Measurements from ENCODE around the gene EML6.

Gene EML6

DNA sequence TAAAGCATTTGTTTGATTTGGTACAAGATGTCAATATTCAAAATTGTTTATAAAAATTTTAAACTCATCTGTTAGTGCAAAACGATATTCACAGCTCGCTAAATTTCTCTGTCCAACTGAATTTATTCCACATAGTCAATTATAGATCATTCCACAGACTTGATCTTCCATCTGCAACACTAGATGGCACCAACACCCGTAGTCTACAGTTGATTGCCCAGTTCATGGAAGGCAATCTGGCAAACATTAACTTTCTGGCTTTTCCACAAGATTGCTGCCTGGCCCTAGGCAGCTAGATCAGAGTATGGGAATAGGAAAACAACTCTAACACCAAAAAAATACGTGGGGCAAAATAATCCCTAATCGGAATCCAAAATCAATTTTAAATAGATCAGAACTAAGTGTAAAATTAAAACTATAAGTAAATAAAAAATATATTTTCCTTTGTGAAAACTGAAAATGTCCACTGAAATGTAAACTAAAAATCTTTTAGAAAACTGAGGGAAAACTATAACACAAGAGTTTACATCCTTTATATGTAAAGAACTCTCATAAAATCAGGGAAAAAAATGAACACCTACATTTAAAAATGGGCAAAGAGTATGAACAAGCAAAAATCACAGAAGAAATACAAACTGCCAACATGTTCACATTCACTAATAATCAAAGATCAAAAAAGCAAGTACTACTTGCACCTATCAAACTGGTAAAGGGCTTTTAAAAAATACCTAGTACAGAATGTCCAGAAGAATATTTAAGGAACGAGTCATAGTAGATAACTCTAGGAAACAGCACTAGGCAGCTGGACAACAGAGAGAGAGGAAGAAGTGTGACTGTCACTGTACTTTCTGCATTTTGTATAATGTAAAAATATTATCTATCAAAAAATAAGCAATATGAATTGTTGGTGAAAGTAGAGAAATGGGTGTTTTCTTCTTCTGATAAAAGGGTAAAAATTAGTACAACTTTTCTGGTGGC is 291.8 kb downstream of the EML6 start:
- H3K4me2 ChIP-seq (ENCODE audit: insufficient read depth, low read length, poor library complexity, severe bottlenecking), result no peak overlapping the region
- no peak overlapping the region for H2BK120ac ChIP-seq (ENCODE audit: low read depth, low read length)
- H4K8ac ChIP-seq (ENCODE audit: low read depth, low read length), result no peak overlapping the region
- H3K9ac ChIP-seq (ENCODE audit: low read depth, low read length, poor library complexity), result no peak overlapping the region
- H2AK5ac ChIP-seq (ENCODE audit: low read depth, low read length), result no peak overlapping the region
- H3K4ac ChIP-seq (ENCODE audit: low read length), result no peak overlapping the region
- no peak for DNase-seq (ENCODE audit: low spot score)
- H3K4me3 ChIP-seq (ENCODE audit: low read length in 2 of 2), result no peak overlapping the region
- peaks cover 0 to 51% of the 10 kb centered on the region in 2 donors for H3K36me3 ChIP-seq (replicated peaks in 1 of 2; ENCODE audit: control insufficient read depth in 2 of 2, insufficient read depth in 2 of 2, low read length in 2 of 2)
- no peak overlapping the region for H4K91ac ChIP-seq (ENCODE audit: low read depth, low read length, poor library complexity)
- no peak overlapping the region for H3K18ac ChIP-seq (ENCODE audit: low read length)
- no peak overlapping the region for H2BK15ac ChIP-seq (ENCODE audit: low read length)
- H2BK12ac ChIP-seq (ENCODE audit: low read length), result no peak overlapping the region
- no CpG with 5 or more reads among the region's 6 CpGs for WGBS, 2 donors (ENCODE audit: extremely low coverage in 2 of 2, insufficient read length in 2 of 2, insufficient replicate concordance in 1 of 2)
- no peaks in the 10 kb centered on the region for H3K27me3 ChIP-seq (ENCODE audit: control insufficient read depth in 3 of 3, insufficient read depth in 3 of 3, low read depth in 1 of 3, low read length in 3 of 3)
- no peak overlapping the region for H3K27ac ChIP-seq (replicated peaks; ENCODE audit: low read length)
- H3K9me3 ChIP-seq (replicated peaks in 1 of 2; ENCODE audit: control insufficient read depth in 2 of 2, insufficient read depth in 1 of 2, low read depth in 1 of 2, low read length in 2 of 2), result peaks cover 0 to 43% of the 10 kb centered on the region in 2 donors
- H2AFZ ChIP-seq (ENCODE audit: low read length), result no peak overlapping the region
- H3K14ac ChIP-seq (ENCODE audit: low read length), result no peak overlapping the region
- H3K23ac ChIP-seq (ENCODE audit: low read depth, low read length, poor library complexity), result no peak overlapping the region
- no peak overlapping the region for H2BK5ac ChIP-seq (ENCODE audit: low read length)
- H3K79me1 ChIP-seq (ENCODE audit: low read depth, low read length), result no peaks in the 10 kb centered on the region
- H3K4me1 ChIP-seq (ENCODE audit: control insufficient read depth in 2 of 2, insufficient read depth in 1 of 2, low read depth in 1 of 2, low read length in 2 of 2), result peaks cover 2 to 12% of the 10 kb centered on the region in 2 donors

DNA sequence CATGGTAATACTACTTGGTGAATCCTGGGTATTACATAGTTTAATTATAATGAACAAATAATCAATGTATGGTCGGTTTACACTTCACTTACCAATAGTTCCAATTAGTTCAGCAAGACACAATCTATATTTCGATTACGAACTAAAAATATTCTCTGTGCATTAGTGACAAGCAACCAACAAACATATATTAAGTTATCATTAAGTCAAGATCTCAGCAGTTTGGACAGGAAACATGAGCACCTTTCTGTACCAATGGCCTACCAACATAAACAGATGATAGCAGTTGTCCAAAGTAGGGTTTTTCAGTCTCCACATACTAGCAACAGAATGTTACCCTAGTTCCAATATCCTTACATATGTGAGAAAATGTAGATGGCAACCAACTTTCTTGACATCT is 294.0 kb downstream of the EML6 start:
- H3K4me2 ChIP-seq (ENCODE audit: insufficient read depth, low read length, poor library complexity, severe bottlenecking), result no peak overlapping the region
- H3K4ac ChIP-seq (ENCODE audit: low read length), result no peak overlapping the region
- H3K14ac ChIP-seq (ENCODE audit: low read length), result no peak overlapping the region
- no peak overlapping the region for H2AK5ac ChIP-seq (ENCODE audit: low read depth, low read length)
- H2BK5ac ChIP-seq (ENCODE audit: low read length), result no peak overlapping the region
- no CpG with 5 or more reads among the region's 3 CpGs for WGBS, 2 donors (ENCODE audit: extremely low coverage in 2 of 2, insufficient read length in 2 of 2, insufficient replicate concordance in 1 of 2)
- DNase-seq (ENCODE audit: low spot score), result no peak
- H2BK12ac ChIP-seq (ENCODE audit: low read length), result no peak overlapping the region
- H3K4me3 ChIP-seq (ENCODE audit: low read length in 2 of 2), result no peak overlapping the region
- no peak overlapping the region for H3K23ac ChIP-seq (ENCODE audit: low read depth, low read length, poor library complexity)
- no peak overlapping the region for H3K27ac ChIP-seq (replicated peaks; ENCODE audit: low read length)
- peaks cover 0 to 6% of the 10 kb centered on the region in 2 donors for H3K4me1 ChIP-seq (ENCODE audit: control insufficient read depth in 2 of 2, insufficient read depth in 1 of 2, low read depth in 1 of 2, low read length in 2 of 2)
- no peak overlapping the region for H3K9ac ChIP-seq (ENCODE audit: low read depth, low read length, poor library complexity)
- no peak overlapping the region for H3K18ac ChIP-seq (ENCODE audit: low read length)
- no peak overlapping the region for H4K91ac ChIP-seq (ENCODE audit: low read depth, low read length, poor library complexity)
- no peak overlapping the region for H2BK120ac ChIP-seq (ENCODE audit: low read depth, low read length)
- H4K8ac ChIP-seq (ENCODE audit: low read depth, low read length), result no peak overlapping the region
- peaks cover 0 to 55% of the 10 kb centered on the region in 2 donors for H3K9me3 ChIP-seq (replicated peaks in 1 of 2; ENCODE audit: control insufficient read depth in 2 of 2, insufficient read depth in 1 of 2, low read depth in 1 of 2, low read length in 2 of 2)
- H3K79me1 ChIP-seq (ENCODE audit: low read depth, low read length), result peaks cover under 1% of the 10 kb centered on the region
- H2AFZ ChIP-seq (ENCODE audit: low read length), result no peak overlapping the region
- no peak overlapping the region for H2BK15ac ChIP-seq (ENCODE audit: low read length)
- no peaks in the 10 kb centered on the region for H3K27me3 ChIP-seq (ENCODE audit: control insufficient read depth in 3 of 3, insufficient read depth in 3 of 3, low read depth in 1 of 3, low read length in 3 of 3)
- H3K36me3 ChIP-seq (replicated peaks in 1 of 2; ENCODE audit: control insufficient read depth in 2 of 2, insufficient read depth in 2 of 2, low read length in 2 of 2), result peaks cover 0 to 69% of the 10 kb centered on the region in 2 donors

DNA sequence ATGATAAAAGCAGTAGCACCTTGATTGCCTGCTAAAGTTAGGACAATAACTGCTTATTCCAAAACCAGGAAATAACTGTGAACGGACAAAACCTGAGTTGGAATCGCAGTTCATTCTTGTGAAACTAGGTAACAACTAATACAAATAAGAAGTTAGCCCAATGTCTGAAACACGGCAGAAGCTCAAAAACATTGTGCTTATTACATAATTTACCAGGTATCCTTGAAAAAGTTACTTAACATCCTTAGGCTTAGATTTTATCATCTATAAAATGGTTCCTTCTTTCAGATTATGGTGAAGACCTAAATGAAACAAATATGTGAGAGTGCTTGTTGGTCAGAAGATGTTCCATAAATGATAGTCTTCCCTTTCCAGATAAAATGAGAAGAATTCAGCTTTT is 294.4 kb downstream of the EML6 start:
- peaks cover 0 to 3% of the 10 kb centered on the region in 2 donors for H3K4me1 ChIP-seq (ENCODE audit: control insufficient read depth in 2 of 2, insufficient read depth in 1 of 2, low read depth in 1 of 2, low read length in 2 of 2)

DNA sequence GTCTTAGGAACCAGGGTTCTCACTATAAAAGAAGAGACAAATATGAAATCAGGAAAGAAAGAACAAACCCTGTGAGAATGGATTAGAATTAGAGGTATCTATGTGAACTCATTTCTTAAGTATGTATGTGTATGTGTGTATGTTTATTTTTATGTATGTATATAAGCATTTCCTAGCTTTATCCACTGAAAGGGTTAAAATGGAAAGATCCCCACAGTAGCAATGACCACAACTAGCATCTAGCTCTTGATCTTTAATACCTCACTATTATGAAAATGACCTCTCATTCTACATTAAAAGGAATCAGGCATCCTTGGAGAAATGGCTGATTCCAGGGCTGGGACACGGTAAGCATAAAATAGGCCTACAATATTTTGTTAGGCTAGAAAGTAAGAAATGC is 295.2 kb downstream of the EML6 start:
- DNase-seq (ENCODE audit: low spot score), result no peak
- no peaks in the 10 kb centered on the region for H3K4me1 ChIP-seq (ENCODE audit: control insufficient read depth in 2 of 2, insufficient read depth in 1 of 2, low read depth in 1 of 2, low read length in 2 of 2)
- no peak overlapping the region for H3K9ac ChIP-seq (ENCODE audit: low read depth, low read length, poor library complexity)
- H3K27ac ChIP-seq (replicated peaks; ENCODE audit: low read length), result no peak overlapping the region
- no peak overlapping the region for H3K4ac ChIP-seq (ENCODE audit: low read length)
- H3K27me3 ChIP-seq (ENCODE audit: control insufficient read depth in 3 of 3, insufficient read depth in 3 of 3, low read depth in 1 of 3, low read length in 3 of 3), result no peaks in the 10 kb centered on the region
- no peak overlapping the region for H2AFZ ChIP-seq (ENCODE audit: low read length)
- WGBS, 2 donors (ENCODE audit: extremely low coverage in 2 of 2, insufficient read length in 2 of 2, insufficient replicate concordance in 1 of 2), result no CpG with 5 or more reads among the region's 1 CpG
- no peak overlapping the region for H2AK5ac ChIP-seq (ENCODE audit: low read depth, low read length)
- peaks cover 0 to 81% of the 10 kb centered on the region in 2 donors for H3K36me3 ChIP-seq (replicated peaks in 1 of 2; ENCODE audit: control insufficient read depth in 2 of 2, insufficient read depth in 2 of 2, low read length in 2 of 2)
- H3K18ac ChIP-seq (ENCODE audit: low read length), result no peak overlapping the region
- peaks cover 0 to 55% of the 10 kb centered on the region in 2 donors for H3K9me3 ChIP-seq (replicated peaks in 1 of 2; ENCODE audit: control insufficient read depth in 2 of 2, insufficient read depth in 1 of 2, low read depth in 1 of 2, low read length in 2 of 2)
- no peak overlapping the region for H2BK12ac ChIP-seq (ENCODE audit: low read length)
- no peak overlapping the region for H3K4me3 ChIP-seq (ENCODE audit: low read length in 2 of 2)
- no peak overlapping the region for H3K4me2 ChIP-seq (ENCODE audit: insufficient read depth, low read length, poor library complexity, severe bottlenecking)
- no peak overlapping the region for H4K91ac ChIP-seq (ENCODE audit: low read depth, low read length, poor library complexity)
- H2BK120ac ChIP-seq (ENCODE audit: low read depth, low read length), result no peak overlapping the region
- H3K23ac ChIP-seq (ENCODE audit: low read depth, low read length, poor library complexity), result no peak overlapping the region
- H4K8ac ChIP-seq (ENCODE audit: low read depth, low read length), result no peak overlapping the region
- no peak overlapping the region for H2BK5ac ChIP-seq (ENCODE audit: low read length)
- no peak overlapping the region for H3K14ac ChIP-seq (ENCODE audit: low read length)
- peaks cover 2% of the 10 kb centered on the region for H3K79me1 ChIP-seq (ENCODE audit: low read depth, low read length)
- no peak overlapping the region for H2BK15ac ChIP-seq (ENCODE audit: low read length)

More for the DNA sequence above, 294.4 kb downstream of the EML6 start:
- Histone ChIP-seq H3K79me1 (ENCODE audit: low read depth, low read length) (peaks cover 2% of the 10 kb centered on the region), H4K8ac (ENCODE audit: low read depth, low read length) (no peak overlapping the region), H3K27ac (replicated peaks; ENCODE audit: low read length) (no peak overlapping the region), H3K4ac (ENCODE audit: low read length) (no peak overlapping the region), H3K36me3 (replicated peaks in 1 of 2; ENCODE audit: control insufficient read depth in 2 of 2, insufficient read depth in 2 of 2, low read length in 2 of 2) (peaks cover 0 to 74% of the 10 kb centered on the region in 2 donors), H2BK120ac (ENCODE audit: low read depth, low read length) (no peak overlapping the region), H2AFZ (ENCODE audit: low read length) (no peak overlapping the region), H3K23ac (ENCODE audit: low read depth, low read length, poor library complexity) (no peak overlapping the region), H3K4me2 (ENCODE audit: insufficient read depth, low read length, poor library complexity, severe bottlenecking) (no peak overlapping the region), H2BK5ac (ENCODE audit: low read length) (no peak overlapping the region), H2BK12ac (ENCODE audit: low read length) (no peak overlapping the region), H2BK15ac (ENCODE audit: low read length) (no peak overlapping the region), H4K91ac (ENCODE audit: low read depth, low read length, poor library complexity) (no peak overlapping the region), H3K9ac (ENCODE audit: low read depth, low read length, poor library complexity) (no peak overlapping the region), H3K4me3 (ENCODE audit: low read length in 2 of 2) (no peak overlapping the region), H3K9me3 (replicated peaks in 1 of 2; ENCODE audit: control insufficient read depth in 2 of 2, insufficient read depth in 1 of 2, low read depth in 1 of 2, low read length in 2 of 2) (peaks cover 0 to 55% of the 10 kb centered on the region in 2 donors), H3K27me3 (ENCODE audit: control insufficient read depth in 3 of 3, insufficient read depth in 3 of 3, low read depth in 1 of 3, low read length in 3 of 3) (no peaks in the 10 kb centered on the region), H2AK5ac (ENCODE audit: low read depth, low read length) (no peak overlapping the region), H3K14ac (ENCODE audit: low read length) (no peak overlapping the region), H3K18ac (ENCODE audit: low read length) (no peak overlapping the region)
- WGBS, 2 donors (ENCODE audit: extremely low coverage in 2 of 2, insufficient read length in 2 of 2, insufficient replicate concordance in 1 of 2), result no CpG with 5 or more reads among the region's 3 CpGs
- DNase-seq (ENCODE audit: low spot score), result no peak

All from neuronal stem cell (in vitro differentiated cells).